ENCODE measurements around the gene SOX8.

SOX8 gene

GRCh38 chr16:959232-960040, 22.1 kb upstream of the SOX8 start:
- TF ChIP-seq ZBTB10 (tag by site-specific recombination; IDR thresholded peaks at IDR 0.05) (no peak), KLF17 (tag by site-specific recombination; IDR thresholded peaks at IDR 0.05) (no peak), ZNF292 (tag by site-specific recombination; IDR thresholded peaks at IDR 0.05; ENCODE audit: borderline replicate concordance, low read depth) (no peak), BCL6B (tag by site-specific recombination; IDR thresholded peaks at IDR 0.05) (no peak), ZNF133 (tag by site-specific recombination; IDR thresholded peaks at IDR 0.05) (no peak), ZNF391 (tag by site-specific recombination; IDR thresholded peaks at IDR 0.05; ENCODE audit: borderline replicate concordance, low read depth) (no peak), ZBTB21 (tag by site-specific recombination; IDR thresholded peaks at IDR 0.05) (no peak), ZSCAN18 (tag by site-specific recombination; IDR thresholded peaks at IDR 0.05) (no peak), ZNF324 (tag by site-specific recombination; IDR thresholded peaks at IDR 0.05) (no peak)
- ChIA-PET POLR2A (no interaction called here), CTCF (interaction anchor here (0.6 kb wide), 1 partner anchor 19 kb away, joined by 3 read pairs; no protein-coding TSS in a partner anchor)
- Histone ChIP-seq H3K4me1 (ENCODE audit: control insufficient read depth, insufficient read depth, low read length) (no peaks in the 10 kb centered on the region), H3K36me3 (ENCODE audit: control insufficient read depth in 2 of 2, insufficient read depth in 1 of 2, low read length in 2 of 2) (no peaks in the 10 kb centered on the region), H3K27ac (ENCODE audit: extremely low read depth, low read depth, low read length) (no peak overlapping the region), H3K9me3 (ENCODE audit: control insufficient read depth, insufficient read depth, low read depth, low read length) (no peaks in the 10 kb centered on the region), H3K4me3 (ENCODE audit: low read depth, low read length) (no peak overlapping the region)

GRCh38 chr16:962366-962765, 19.2 kb upstream of the SOX8 start:
- Histone ChIP-seq H3K4me1 (ENCODE audit: control insufficient read depth, insufficient read depth, low read length) (no peaks in the 10 kb centered on the region), H3K9me3 (ENCODE audit: control insufficient read depth, insufficient read depth, low read depth, low read length) (no peaks in the 10 kb centered on the region), H3K27ac (ENCODE audit: extremely low read depth, low read depth, low read length) (no peak overlapping the region), H3K36me3 (ENCODE audit: control insufficient read depth in 2 of 2, insufficient read depth in 1 of 2, low read length in 2 of 2) (peaks cover 0 to 18% of the 10 kb centered on the region in 2 experiments; a peak in 1 of 3 replicates), H3K4me3 (ENCODE audit: low read depth, low read length) (no peak overlapping the region)
- no peak for TF ChIP-seq BCL6B (tag by site-specific recombination; IDR thresholded peaks at IDR 0.05)
- no peak for TF ChIP-seq GLIS2 (tag by site-specific recombination; IDR thresholded peaks at IDR 0.05)
- TF ChIP-seq ZNF121 (tag by site-specific recombination; IDR thresholded peaks at IDR 0.05), result no peak
- no peak for TF ChIP-seq KLF10 (tag by site-specific recombination; IDR thresholded peaks at IDR 0.05)
- TF ChIP-seq ZNF561 (tag by site-specific recombination; IDR thresholded peaks at IDR 0.05; ENCODE audit: borderline replicate concordance), result no peak
- TF ChIP-seq ZNF837 (tag by site-specific recombination; IDR thresholded peaks at IDR 0.05), result no peak
- TF ChIP-seq ZFP3 (tag by site-specific recombination; IDR thresholded peaks at IDR 0.05; ENCODE audit: low read depth), result no peak
- no peak for TF ChIP-seq ZNF280C (tag by site-specific recombination; IDR thresholded peaks at IDR 0.05)
- no peak for TF ChIP-seq HIC1 (tag by site-specific recombination; IDR thresholded peaks at IDR 0.05)
- TF ChIP-seq ZNF624 (tag by site-specific recombination; IDR thresholded peaks at IDR 0.05), result no peak
- CTCF ChIA-PET, result no interaction called here
- POLR2A ChIA-PET, result no interaction called here

All from HEK293 (cell line).